Sigmoid colon (tissue), 4 donors: ENCODE data around the gene CPOX.

Source experiments
- EP300 ChIP-seq, 4 donors: sonication (generic); formaldehyde crosslinking; IDR thresholded peaks; one replicate each; pipeline ENCODE4 v1.6.1; 2017; ENCODE audit warnings: antibody characterized with exemption in 4 of 4
- POLR2A ChIP-seq, 2 donors: fragments of 450-650 bp; IDR thresholded peaks; one replicate each; pipeline ENCODE4 v1.6.1; 2016; ENCODE audit warnings: antibody characterized with exemption in 2 of 2, mild to moderate bottlenecking in 2 of 2, moderate library complexity in 2 of 2
- TF ChIP-seq, protein P1 (sequence below), 4 experiments: fragments of 450-650 bp in 3 of 4; fragments of 200-600 bp in 1 of 4; IDR thresholded peaks; one replicate each; pipeline ENCODE4 v1.5.1; 2016 to 2019; ENCODE audit warnings: antibody characterized with exemption in 4 of 4, mild to moderate bottlenecking in 3 of 4, moderate library complexity in 2 of 4

GRCh38 chr3:98542623-98543022, 50.8 kb downstream of the CPOX start:
- TF ChIP-seq, protein P1, sequence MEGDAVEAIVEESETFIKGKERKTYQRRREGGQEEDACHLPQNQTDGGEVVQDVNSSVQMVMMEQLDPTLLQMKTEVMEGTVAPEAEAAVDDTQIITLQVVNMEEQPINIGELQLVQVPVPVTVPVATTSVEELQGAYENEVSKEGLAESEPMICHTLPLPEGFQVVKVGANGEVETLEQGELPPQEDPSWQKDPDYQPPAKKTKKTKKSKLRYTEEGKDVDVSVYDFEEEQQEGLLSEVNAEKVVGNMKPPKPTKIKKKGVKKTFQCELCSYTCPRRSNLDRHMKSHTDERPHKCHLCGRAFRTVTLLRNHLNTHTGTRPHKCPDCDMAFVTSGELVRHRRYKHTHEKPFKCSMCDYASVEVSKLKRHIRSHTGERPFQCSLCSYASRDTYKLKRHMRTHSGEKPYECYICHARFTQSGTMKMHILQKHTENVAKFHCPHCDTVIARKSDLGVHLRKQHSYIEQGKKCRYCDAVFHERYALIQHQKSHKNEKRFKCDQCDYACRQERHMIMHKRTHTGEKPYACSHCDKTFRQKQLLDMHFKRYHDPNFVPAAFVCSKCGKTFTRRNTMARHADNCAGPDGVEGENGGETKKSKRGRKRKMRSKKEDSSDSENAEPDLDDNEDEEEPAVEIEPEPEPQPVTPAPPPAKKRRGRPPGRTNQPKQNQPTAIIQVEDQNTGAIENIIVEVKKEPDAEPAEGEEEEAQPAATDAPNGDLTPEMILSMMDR (IDR thresholded peaks at IDR 0.05), result no peak
- no peak for TF ChIP-seq POLR2A (IDR thresholded peaks at IDR 0.05)
- TF ChIP-seq EP300 (IDR thresholded peaks at IDR 0.05), result no peak
